NCI-H2029 (cell line): Measurements from ENCODE around the gene ACBD5.
"Not testable (repeated sequence)": the region's sequence is repeated elsewhere in the genome, so short reads cannot be mapped to it uniquely, and the experiment has no call there.

Experiments
- DNase-seq: peaks from one replicate; lab custom pipeline; 2025; lab: John Stamatoyannopoulos, UW

ACBD5 gene, protein sequence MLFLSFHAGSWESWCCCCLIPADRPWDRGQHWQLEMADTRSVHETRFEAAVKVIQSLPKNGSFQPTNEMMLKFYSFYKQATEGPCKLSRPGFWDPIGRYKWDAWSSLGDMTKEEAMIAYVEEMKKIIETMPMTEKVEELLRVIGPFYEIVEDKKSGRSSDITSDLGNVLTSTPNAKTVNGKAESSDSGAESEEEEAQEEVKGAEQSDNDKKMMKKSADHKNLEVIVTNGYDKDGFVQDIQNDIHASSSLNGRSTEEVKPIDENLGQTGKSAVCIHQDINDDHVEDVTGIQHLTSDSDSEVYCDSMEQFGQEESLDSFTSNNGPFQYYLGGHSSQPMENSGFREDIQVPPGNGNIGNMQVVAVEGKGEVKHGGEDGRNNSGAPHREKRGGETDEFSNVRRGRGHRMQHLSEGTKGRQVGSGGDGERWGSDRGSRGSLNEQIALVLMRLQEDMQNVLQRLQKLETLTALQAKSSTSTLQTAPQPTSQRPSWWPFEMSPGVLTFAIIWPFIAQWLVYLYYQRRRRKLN

DNA sequence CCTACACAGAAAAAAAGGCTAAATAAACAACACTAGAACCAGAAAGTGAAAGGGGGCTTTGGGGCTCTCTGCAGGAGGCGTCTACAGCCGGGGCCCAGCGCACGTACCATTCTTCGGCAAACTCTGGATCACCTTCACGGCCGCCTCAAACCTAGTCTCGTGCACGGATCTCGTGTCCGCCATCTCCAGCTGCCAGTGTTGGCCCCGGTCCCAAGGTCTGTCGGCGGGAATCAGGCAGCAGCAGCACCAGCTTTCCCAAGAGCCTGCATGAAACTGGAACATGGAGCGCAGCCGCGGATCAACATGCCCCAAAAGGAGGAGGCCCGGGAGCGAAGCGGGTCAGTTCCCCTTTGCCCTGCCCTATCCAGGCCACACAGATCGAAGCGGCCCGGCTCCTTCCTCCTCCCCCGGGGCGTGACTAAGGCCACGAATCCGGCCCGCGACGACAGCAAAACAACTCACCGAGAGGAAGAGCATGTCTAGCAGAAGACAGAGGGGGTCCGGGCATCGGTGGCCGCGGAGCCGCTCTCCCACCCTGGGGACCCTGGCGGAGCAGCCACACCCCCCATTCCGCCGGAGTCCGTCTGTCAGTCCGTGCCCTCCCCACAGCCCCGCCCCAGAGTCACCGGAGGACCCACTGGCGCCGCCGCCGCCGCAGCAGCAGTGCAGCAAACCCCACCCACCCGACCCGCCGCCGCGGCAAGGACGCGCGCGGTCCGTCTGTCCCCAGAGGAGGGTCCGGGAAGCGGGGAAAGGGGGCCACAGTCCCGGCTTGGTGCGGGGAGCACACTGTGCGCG is at the start of gene ACBD5:
ACBD5 (minus strand) TSS at position 586 of the 798 bp plus-strand sequence; CDS start at position 477, 109 bp downstream.
- DNase-seq: peak; percentile 51

DNA sequence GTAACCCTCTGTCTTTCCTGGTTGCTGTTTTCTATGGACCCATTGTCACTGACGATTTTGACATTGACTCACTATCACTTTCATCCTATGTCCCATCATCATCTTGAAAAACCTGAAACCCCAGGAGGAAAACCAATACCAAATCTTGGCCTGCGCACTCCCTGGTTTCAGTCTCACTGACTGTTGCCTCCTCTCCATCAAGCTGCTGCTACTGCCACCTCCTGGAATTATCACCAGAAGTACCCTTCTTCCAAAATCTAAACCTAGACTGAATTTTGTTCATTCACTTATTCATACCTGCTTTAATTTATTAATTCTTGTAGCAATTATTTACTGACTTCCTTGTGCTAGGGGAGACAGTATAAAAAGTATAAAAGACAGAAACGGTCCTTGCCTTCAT is 44.5 kb upstream of the ACBD5 start:
- DNase-seq: no peak

GRCh38 chr10:27276581-27276980 is 36.0 kb upstream of the ACBD5 start:
- no peak for DNase-seq

DNA sequence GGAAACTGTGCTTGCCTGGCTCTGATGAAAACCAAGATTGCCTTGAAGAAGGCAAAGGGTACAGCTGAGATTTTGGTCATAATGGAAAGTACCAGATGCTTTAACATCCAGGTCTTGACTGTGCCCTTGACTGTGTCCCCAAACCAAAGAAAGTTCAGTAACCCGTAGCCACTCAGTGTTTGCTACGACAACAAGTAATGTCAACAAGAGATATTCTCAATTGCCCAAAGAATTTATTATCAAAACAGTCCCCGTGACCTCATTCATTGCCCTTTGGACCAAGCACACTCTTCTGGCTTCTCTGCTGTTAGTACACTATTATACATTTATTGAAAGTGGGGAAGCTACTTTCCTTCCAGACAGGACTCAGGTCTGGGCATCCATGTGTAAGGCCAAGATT is 25.4 kb upstream of the ACBD5 start:
- DNase-seq: not testable (repeated sequence)

DNA sequence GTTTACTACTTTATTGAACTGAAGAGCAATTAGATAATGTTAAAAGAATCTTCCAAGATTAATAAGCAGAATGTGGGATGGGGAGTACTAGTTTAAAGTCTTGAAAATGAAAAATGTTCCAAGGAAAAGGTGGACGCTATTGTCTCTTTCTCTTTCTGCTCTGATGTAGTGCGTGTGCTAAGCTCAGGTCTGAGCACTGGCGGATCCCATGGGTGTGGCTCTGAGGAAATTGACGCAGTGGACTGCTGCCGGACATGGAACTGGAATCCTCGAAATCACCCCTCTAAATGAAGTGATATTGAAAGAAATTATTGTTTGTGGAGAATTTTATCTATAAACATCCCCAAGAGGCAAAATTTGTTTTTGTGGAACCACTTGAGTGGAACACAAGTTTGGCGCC is 22.2 kb upstream of the ACBD5 start:
- not testable (repeated sequence) for DNase-seq

- no peak for DNase-seq
Observed at GRCh38 chr10:27258838-27259812, 18.5 kb upstream of the ACBD5 start.

DNA sequence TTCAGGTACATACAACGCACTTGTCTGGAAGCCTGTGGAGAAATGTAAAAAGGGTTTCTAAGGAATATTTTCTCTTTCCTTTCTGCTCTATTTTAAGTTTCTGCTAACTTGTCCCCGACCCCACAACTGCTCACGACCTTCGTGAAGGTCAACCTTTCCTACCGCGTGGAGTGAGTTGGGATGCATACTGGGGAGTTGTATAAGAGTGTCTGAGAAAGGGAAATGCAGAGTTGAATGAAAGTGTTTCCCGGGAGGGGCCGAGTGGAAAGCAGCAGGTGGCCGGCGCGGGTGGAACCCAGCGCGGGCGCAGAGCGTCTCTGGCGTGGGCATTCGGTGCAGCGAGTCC is 17.9 kb upstream of the ACBD5 start:
- DNase-seq: no peak

GRCh38 chr10:27256299-27257189 is 15.9 kb upstream of the ACBD5 start:
- DNase-seq: no peak

- DNase-seq: no peak
Observed at GRCh38 chr10:27253576-27253975, 13.0 kb upstream of the ACBD5 start.

DNA sequence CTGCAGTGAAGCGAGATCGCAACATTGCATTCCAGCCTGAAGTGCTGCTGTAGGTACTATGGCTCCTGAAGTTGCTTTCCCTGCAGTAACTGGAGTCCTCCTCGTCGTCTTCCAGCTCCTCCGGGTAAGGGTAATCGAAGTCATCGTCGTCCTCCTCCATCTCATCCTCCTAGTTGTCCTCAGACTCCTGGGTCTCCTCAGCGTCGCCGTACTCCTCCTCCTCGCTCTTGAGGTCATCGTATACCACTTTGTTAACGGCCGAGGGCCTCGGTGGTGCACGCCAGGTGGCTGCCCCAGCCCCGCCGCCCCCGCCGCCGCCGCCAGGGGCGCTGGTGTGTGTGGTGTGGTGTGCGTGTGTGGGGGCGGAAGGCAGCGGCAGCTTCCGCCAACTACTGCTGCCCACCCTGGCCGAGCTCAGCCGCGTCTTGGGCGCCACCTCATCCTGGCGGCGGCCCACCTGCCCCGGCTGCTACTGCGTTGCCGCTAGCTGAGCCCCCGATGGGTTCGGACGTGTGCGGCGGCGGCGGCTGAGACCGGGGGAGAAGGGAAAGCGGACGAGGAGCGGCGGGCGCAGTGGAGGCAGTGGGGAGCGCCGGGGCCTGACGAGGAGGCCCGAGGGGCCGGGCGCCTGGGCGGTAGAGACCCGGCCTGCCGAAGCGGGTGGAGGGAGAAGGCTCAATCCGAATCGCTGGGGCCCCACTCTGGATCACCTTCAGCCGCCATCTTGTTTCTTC is 11.8 kb upstream of the ACBD5 start:
- no peak for DNase-seq

GRCh38 chr10:27251554-27251953 is 11.0 kb upstream of the ACBD5 start:
- no peak for DNase-seq

DNA sequence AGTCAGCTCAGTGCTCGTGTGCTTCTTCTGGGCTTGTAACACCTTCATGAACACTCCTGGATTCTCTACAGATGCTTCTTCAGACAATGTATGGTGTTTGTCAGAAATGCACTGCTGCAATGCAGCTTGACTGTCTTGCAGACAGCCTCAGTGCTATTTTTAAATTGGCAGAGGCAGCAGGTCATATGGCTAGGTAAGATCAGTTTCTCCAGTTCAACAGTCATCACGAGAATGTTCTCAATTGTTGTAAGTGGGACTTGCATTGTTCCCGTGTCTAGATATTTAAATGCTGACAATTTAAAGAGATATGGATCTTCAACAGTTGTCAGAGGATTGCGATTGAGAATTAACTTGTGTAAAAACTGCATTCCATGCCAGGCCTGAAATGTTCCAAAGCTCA is 7.6 kb upstream of the ACBD5 start:
- no peak for DNase-seq

DNA sequence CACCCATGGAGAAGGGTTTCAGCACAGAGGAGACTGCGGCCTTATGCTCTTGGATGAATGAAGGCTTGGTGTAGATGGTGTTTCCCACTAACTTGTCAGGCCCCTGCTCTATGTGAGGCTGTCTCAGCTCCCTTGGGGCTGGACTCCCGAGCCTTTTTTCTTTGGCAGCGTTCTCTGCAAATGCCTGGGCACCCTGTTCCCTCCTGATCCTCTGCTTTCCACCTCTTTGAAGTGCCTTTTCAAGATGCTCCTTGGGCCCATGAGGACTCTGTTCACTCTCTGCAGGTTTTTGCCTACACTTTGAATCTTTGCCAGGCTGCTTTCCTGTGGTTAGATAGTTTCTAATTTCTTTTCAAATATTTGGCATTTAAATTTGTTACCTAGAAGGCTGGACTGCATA is 6.8 kb upstream of the ACBD5 start:
- DNase-seq: no peak

DNA sequence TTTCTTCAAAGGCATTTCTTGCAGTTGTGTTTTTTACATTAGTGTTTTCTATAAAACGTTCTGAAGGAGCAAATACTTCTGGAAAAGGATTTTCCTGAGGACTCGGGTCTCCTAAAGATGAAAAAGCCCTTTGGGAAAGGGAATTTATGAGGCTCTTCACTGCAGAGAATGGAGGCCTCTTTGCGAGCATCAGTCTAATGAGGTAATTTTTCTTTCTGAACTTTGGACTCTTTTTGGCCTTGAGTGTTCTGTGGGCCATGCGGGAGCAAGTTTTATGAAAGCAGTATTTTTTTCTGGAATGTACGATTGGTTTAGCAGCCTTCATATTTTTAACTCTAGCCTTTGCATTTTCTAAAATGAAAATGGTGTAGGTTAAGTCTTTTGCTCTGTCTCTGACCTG is 6.4 kb upstream of the ACBD5 start:
- no peak for DNase-seq

DNA sequence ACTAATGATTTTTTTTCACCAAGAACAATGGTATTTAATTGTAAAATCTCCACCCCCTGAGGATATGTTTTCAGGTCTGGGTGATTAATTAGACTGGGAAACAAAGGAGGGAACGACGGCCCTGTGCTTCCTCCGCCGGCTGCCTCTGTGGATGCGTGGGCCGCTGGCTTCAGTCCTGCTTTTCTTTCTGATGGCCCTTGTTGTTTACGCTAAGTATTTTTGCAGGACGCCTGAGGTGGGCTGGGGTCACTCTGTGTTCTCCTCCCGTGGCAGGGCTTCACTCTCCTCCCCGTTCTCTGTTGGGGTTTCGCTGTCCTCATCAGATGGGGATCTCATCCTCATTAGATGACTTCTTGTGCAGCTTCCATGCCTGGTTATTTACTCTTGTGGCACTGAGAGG is 5.2 kb upstream of the ACBD5 start:
- DNase-seq: no peak

DNA sequence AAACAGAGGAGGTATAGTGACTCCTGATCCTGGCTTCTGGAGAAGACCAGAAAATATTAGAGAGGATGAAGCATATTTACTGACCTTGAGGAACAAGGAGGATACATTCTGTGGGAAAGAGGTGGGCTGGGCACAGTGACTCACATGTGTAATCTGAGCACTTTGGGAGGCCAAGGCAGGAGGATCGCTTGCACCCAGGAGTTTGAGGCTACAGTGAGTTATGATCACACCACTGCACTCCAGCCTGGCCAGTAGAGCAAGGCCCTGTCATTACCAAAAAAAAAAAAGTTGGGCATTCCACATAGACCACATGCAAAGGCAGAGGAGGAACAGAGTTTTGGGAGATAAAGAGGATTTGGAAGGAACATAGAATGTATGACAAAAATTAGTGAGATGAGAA is 4.4 kb upstream of the ACBD5 start:
- no peak for DNase-seq

GRCh38 chr10:27242951-27243551 is 2.5 kb upstream of the ACBD5 start:
- DNase-seq: peak; percentile 30

- no peak for DNase-seq
Observed at GRCh38 chr10:27242473-27242950, 1.9 kb upstream of the ACBD5 start.

GRCh38 chr10:27241652-27242472 is 1.3 kb upstream of the ACBD5 start:
- DNase-seq: peak; percentile 84
